Glutamatergic neuron (in vitro differentiated cells): ENCODE data around the gene ROR2. TPM values are rescaled to one million over a fixed set of nuclear protein-coding genes. Genes with fewer than 3 reads are reported as not detected.

ENCODE experiments used
- DNase-seq: peaks from one replicate; pipeline ENCODE4 v3.0.0; 2022
- H3K27ac Mint-ChIP-seq: one replicate; pipeline ENCODE4 v1.8.0; 2020; ENCODE audit warnings: mild to moderate bottlenecking, mixed read lengths, inconsistent platforms; ENCODE audit not compliant: unreplicated experiment
- H3K27me3 Mint-ChIP-seq: one replicate; pipeline ENCODE4 v1.8.0; 2020; ENCODE audit warnings: mild to moderate bottlenecking, moderate library complexity, mixed read lengths, inconsistent platforms; ENCODE audit not compliant: unreplicated experiment
- H3K36me3 Mint-ChIP-seq: one replicate; pipeline ENCODE4 v1.8.0; 2020; ENCODE audit warnings: mild to moderate bottlenecking, mixed read lengths, inconsistent platforms; ENCODE audit not compliant: unreplicated experiment
- H3K4me1 Mint-ChIP-seq: one replicate; pipeline ENCODE4 v1.8.0; 2020; ENCODE audit warnings: mild to moderate bottlenecking, low read depth, mixed read lengths, inconsistent platforms; ENCODE audit not compliant: unreplicated experiment
- H3K4me3 Mint-ChIP-seq: one replicate; pipeline ENCODE4 v1.8.0; 2020; ENCODE audit warnings: mild to moderate bottlenecking, mixed read lengths, inconsistent platforms; ENCODE audit not compliant: unreplicated experiment
- H3K9me3 Mint-ChIP-seq: one replicate; pipeline ENCODE4 v1.8.0; 2020; ENCODE audit warnings: mild to moderate bottlenecking, moderate library complexity, mixed read lengths, inconsistent platforms; ENCODE audit not compliant: unreplicated experiment
- CTCF ChIP-seq: fragments of 200-600 bp; sonication (generic); IDR thresholded peaks from one replicate; pipeline ENCODE4 v1.5.0; 2021; ENCODE audit not compliant: partially characterized antibody, unreplicated experiment
- total RNA-seq: library from RNA; stranded (reverse); fragmentation: NEBNext Ultra II Directional; extraction: Animal tissue kit (Norgen Biotek cat#: 25700); gene quantifications from one replicate; pipeline ENCODE4 v1.2.1, GENCODE V29; 2021; ENCODE audit not compliant: unreplicated experiment

Gene ROR2
- total RNA-seq, 1 donor from 2014 or later, result 51.1 TPM

- H3K9me3 Mint-ChIP-seq, result peaks cover 10% of the 10 kb centered on the region
- H3K4me3 Mint-ChIP-seq, result no peak overlapping the region
- H3K27me3 Mint-ChIP-seq, result peaks cover 2% of the 10 kb centered on the region
- DNase-seq, result no peak
- peaks cover 10% of the 10 kb centered on the region for H3K36me3 Mint-ChIP-seq
- H3K4me1 Mint-ChIP-seq, result peaks cover 30% of the 10 kb centered on the region
- H3K27ac Mint-ChIP-seq, result no peak overlapping the region
- TF ChIP-seq CTCF, result no peak
Observed at GRCh38 chr9:91790917-91791316, 159.1 kb downstream of the ROR2 start.

GRCh38 chr9:91789941-91790340 is 160.1 kb downstream of the ROR2 start:
- Mint-ChIP-seq H3K4me1 (peaks cover 32% of the 10 kb centered on the region), H3K36me3 (peaks cover 10% of the 10 kb centered on the region), H3K4me3 (no peak overlapping the region), H3K9me3 (peaks cover 15% of the 10 kb centered on the region), H3K27ac (no peak overlapping the region), H3K27me3 (peaks cover 2% of the 10 kb centered on the region)
- TF ChIP-seq CTCF, result no peak
- DNase-seq, result no peak

DNA sequence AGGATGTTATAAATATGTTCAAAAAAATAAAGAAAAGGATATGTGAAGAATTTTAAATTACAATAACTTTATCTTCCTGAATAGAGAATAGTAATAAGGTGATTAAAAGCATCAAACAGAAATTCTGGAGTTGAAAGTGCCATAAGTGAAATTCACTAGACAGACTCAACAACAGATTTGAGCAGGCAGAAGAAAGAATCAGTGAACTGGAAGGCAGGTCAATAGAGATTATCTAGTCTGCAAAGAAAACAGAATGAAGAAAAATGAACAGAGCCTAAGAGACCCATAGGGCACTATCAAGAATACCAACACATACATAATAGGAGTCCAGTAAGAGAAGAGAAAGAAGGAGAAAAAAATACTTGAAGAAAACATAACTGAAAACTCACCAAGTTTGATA is 162.1 kb downstream of the ROR2 start:
- Mint-ChIP-seq H3K27ac (no peak overlapping the region), H3K4me1 (peaks cover 42% of the 10 kb centered on the region), H3K27me3 (peaks cover 11% of the 10 kb centered on the region), H3K36me3 (peaks cover 10% of the 10 kb centered on the region), H3K9me3 (peaks cover 24% of the 10 kb centered on the region), H3K4me3 (no peak overlapping the region)
- TF ChIP-seq CTCF, result no peak
- DNase-seq, result no peak

DNA sequence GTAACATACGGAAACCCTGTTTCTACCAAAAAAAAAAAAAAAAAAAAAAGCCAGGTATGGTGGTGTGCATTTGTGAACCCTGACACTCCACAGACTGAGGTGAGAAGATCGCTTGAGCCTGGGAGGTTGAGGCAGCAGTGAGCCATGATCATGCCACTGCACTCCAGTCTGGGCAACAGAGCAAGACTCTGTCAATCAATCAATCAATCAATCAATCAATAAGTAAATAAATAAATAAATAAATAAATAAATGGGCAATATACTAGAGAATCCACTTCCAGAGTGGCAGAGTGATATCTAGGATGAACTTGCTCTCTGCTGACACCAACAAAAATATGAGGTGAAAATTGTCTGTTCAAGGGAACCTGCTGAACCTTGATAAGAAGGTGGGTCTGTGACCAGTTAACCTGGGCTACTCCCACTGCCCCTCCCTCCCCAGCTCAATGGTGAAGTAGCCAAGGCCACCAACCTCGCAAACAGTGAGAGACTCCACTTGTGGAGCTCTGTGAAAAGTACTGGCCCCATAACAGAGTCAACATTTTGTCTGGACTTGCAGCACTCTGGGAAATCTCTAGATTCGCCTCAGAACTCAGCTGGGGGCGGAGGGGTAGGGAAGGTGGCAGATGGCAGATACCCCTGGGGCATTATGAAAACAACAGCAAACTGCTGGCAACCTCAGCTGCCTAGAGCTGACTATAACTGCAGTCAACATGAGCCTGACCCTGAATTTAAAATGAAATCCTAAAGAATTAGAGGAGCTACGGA is 163.7 kb downstream of the ROR2 start:
- Mint-ChIP-seq H3K4me3 (peak overlapping the region; percentile 74), H3K27ac (peak overlapping the region; percentile 97), H3K27me3 (peaks cover 11% of the 10 kb centered on the region), H3K4me1 (peaks cover 43% of the 10 kb centered on the region), H3K9me3 (peaks cover 21% of the 10 kb centered on the region), H3K36me3 (peaks cover 10% of the 10 kb centered on the region)
- no peak for TF ChIP-seq CTCF
- DNase-seq, result peak; percentile 61

- Mint-ChIP-seq H3K27me3 (peaks cover 11% of the 10 kb centered on the region), H3K4me1 (peaks cover 43% of the 10 kb centered on the region), H3K27ac (peak overlapping the region; percentile 94), H3K4me3 (peak overlapping the region; percentile 26), H3K36me3 (peaks cover 10% of the 10 kb centered on the region), H3K9me3 (peaks cover 21% of the 10 kb centered on the region)
- DNase-seq, result no peak
- no peak for TF ChIP-seq CTCF
Observed at GRCh38 chr9:91785447-91785842, 164.6 kb downstream of the ROR2 start.
